Mononuclear cell (primary cell): ENCODE data around the gene CPZ. TPM values are rescaled to one million over a fixed set of nuclear protein-coding genes. Genes with fewer than 3 reads are reported as not detected.

ENCODE experiments used
- H3K27me3 ChIP-seq: 2 replicates; pipeline ENCODE4 v1.6.0; 2011; ENCODE audit warnings: low read length, control low read depth; ENCODE audit not compliant: insufficient read depth
- H3K4me1 ChIP-seq: 2 replicates; pipeline ENCODE4 v1.5.1; 2011; ENCODE audit warnings: mild to moderate bottlenecking, low read length, control low read depth; ENCODE audit not compliant: insufficient read depth
- H3K4me3 ChIP-seq: 2 replicates; pipeline ENCODE4 v1.5.1; 2011; ENCODE audit warnings: mild to moderate bottlenecking, low read length, moderate library complexity
- H3K9me3 ChIP-seq: 2 replicates; pipeline ENCODE4 v1.5.1; 2011; ENCODE audit warnings: low read depth, mild to moderate bottlenecking, control low read depth, low read length
- total RNA-seq: library from RNA; depleted of rRNA; stranded (reverse); fragments of >200 nt; gene quantifications from one replicate; pipeline ENCODE4 v1.2.3, GENCODE V29; 2012

The CPZ gene
- total RNA-seq, 1 donor, result not detected

- no peaks in the 10 kb centered on the region for H3K9me3 ChIP-seq
- H3K4me1 ChIP-seq, result no peaks in the 10 kb centered on the region
- H3K4me3 ChIP-seq, result no peak overlapping the region
- no peaks in the 10 kb centered on the region for H3K27me3 ChIP-seq
These were observed 12.7 kb downstream of the CPZ start for GRCh38 chr4:8605289-8605688.

DNA sequence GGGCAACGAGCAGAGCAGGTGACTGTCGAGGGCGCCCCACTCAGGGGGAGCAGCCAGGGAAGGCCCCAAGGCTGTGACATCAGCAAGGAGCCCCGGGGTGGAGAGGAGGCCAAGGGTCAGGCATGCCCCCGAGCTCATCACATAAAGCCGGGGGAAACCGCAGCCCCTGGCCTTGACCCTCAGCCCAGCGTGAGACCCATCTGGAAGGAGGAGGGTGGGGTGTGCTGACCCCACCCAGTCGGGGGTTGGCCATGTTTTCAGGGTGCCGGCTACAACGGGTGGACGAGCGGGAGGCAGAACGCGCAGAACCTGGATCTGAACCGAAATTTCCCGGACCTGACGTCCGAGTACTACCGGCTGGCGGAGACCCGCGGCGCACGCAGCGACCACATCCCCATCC, 13.9 kb downstream of the CPZ start:
- no peak overlapping the region for H3K4me3 ChIP-seq
- no peaks in the 10 kb centered on the region for H3K27me3 ChIP-seq
- H3K9me3 ChIP-seq, result no peaks in the 10 kb centered on the region
- H3K4me1 ChIP-seq, result no peaks in the 10 kb centered on the region

DNA sequence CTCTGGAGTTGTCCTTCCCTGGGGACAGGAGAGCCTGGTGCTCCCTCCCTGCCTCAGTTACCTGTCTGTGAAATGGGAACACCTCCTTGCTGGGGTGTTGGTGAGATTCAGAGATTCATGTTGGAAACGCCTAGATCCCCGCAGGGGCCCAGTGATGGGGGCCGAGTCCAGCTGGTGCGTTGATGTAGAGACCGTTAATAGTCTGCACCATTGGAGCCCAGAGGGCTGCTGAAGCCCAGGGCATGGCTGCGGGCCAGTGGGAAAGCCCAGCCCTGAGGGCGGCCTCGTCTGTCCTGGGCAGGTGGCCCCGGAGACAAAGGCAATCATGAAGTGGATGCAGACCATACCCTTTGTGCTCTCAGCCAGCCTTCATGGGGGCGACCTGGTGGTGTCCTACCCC, 14.4 kb downstream of the CPZ start:
- Histone ChIP-seq H3K27me3 (no peaks in the 10 kb centered on the region), H3K9me3 (no peaks in the 10 kb centered on the region), H3K4me3 (no peak overlapping the region), H3K4me1 (no peaks in the 10 kb centered on the region)

- no peaks in the 10 kb centered on the region for H3K4me1 ChIP-seq
- H3K4me3 ChIP-seq, result no peak overlapping the region
- H3K27me3 ChIP-seq, result no peaks in the 10 kb centered on the region
- H3K9me3 ChIP-seq, result no peaks in the 10 kb centered on the region
These were observed 15.3 kb downstream of the CPZ start for GRCh38 chr4:8607603-8608481.

DNA sequence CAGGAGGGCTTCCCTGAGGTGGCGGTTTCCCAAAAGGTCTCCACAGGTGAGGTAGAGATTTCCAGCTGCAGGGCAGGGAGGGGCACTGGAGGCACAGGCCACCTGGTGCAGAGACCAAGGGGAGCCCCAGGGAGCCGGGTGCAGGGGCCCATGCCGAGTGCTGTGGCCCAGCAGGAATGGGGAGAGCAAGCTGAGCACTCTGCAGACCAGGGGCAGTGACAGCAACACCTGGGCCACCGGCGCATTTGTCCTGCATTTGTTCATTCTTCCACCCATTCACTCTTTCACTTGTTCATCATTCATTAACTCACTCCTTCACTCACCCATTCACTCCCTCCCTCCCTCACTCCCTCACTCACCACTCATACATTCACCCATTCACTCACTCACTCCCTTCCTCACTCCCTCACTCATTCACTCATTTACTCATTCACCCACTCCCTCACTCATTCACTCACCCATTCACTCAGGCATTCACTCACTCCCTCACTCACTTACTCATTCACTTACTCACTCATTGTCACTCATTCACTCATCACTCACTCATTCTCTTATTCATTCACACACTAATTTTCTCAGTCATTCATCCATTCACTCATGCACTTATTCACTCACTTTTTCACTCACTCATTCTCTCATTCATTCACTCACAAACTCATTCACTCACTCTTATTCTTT, 16.3 kb downstream of the CPZ start:
- Histone ChIP-seq H3K4me1 (no peaks in the 10 kb centered on the region), H3K27me3 (no peaks in the 10 kb centered on the region), H3K4me3 (no peak overlapping the region), H3K9me3 (no peaks in the 10 kb centered on the region)

DNA sequence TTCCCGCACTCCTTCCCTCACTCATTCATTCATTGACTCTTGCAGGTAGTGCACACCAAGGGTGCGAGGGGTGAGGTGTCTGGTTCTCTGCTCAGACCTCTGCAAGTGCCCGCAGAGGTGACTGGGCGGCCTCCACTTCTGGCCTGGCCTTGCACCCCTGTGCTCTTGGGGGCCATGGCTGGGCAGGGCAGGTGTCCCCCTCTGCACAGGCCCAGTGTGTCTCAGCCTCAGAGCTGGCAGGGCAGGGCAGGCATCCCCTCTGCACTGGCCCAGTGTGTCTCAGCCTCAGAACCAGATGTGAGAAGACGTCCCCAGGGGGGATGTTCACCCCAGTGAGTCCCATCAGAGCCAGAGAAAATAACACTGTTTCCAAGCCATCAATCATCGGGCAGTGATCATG, 16.8 kb downstream of the CPZ start:
- no peaks in the 10 kb centered on the region for H3K9me3 ChIP-seq
- no peaks in the 10 kb centered on the region for H3K27me3 ChIP-seq
- no peak overlapping the region for H3K4me3 ChIP-seq
- no peaks in the 10 kb centered on the region for H3K4me1 ChIP-seq

DNA sequence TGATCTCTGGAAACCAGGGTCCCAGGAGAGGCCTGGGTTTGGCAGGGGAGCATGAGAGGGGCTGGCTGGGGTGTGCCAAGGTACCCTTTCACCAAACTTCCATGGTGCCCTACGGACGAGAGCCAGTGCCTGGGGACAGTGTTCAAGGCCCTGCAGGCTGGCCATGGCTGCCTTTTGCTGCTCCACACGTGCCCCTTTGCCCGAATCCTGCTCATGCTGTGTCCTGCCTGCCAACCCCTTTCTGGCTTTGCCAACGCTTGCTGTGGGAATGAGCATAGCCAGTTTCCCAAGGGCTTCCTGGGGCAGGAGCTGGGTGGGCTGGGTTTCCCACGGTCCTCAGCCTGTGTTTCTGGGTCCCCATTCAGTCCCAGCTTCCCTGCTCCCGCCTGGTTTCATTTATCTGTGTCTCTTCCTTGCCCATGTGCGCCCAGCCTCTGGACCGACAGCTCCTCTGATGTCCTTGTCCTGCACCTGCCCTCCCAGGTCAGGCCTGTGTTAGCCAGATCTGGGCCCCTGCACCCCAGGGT, 17.3 kb downstream of the CPZ start:
- H3K4me3 ChIP-seq, result no peak overlapping the region
- H3K27me3 ChIP-seq, result no peaks in the 10 kb centered on the region
- H3K9me3 ChIP-seq, result no peaks in the 10 kb centered on the region
- H3K4me1 ChIP-seq, result no peaks in the 10 kb centered on the region

GRCh38 chr4:8610858-8611616, 18.5 kb downstream of the CPZ start:
- Histone ChIP-seq H3K27me3 (no peaks in the 10 kb centered on the region), H3K4me1 (no peaks in the 10 kb centered on the region), H3K4me3 (no peak overlapping the region), H3K9me3 (no peaks in the 10 kb centered on the region)

DNA sequence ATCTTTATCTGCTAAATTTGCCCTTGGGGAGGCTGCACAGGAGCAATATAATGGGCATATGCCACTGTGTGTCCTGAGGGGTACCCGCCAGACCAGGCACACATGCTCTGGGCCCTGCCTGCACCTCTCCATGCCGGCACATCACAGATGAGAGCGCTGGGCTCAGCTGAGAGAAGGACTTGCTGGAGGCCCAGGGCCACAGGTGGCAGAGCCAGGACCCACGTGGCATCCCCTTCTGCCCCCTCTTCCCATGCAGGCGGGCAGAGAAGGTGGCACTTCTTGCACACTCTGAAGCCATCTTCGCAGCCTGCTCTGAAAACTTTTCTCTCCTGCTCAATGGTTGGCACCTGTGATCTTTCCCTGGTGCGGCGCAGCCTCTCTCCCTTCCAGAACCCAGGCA, 20.1 kb downstream of the CPZ start:
- H3K27me3 ChIP-seq, result no peaks in the 10 kb centered on the region
- H3K4me3 ChIP-seq, result no peak overlapping the region
- H3K4me1 ChIP-seq, result no peaks in the 10 kb centered on the region
- H3K9me3 ChIP-seq, result no peaks in the 10 kb centered on the region

DNA sequence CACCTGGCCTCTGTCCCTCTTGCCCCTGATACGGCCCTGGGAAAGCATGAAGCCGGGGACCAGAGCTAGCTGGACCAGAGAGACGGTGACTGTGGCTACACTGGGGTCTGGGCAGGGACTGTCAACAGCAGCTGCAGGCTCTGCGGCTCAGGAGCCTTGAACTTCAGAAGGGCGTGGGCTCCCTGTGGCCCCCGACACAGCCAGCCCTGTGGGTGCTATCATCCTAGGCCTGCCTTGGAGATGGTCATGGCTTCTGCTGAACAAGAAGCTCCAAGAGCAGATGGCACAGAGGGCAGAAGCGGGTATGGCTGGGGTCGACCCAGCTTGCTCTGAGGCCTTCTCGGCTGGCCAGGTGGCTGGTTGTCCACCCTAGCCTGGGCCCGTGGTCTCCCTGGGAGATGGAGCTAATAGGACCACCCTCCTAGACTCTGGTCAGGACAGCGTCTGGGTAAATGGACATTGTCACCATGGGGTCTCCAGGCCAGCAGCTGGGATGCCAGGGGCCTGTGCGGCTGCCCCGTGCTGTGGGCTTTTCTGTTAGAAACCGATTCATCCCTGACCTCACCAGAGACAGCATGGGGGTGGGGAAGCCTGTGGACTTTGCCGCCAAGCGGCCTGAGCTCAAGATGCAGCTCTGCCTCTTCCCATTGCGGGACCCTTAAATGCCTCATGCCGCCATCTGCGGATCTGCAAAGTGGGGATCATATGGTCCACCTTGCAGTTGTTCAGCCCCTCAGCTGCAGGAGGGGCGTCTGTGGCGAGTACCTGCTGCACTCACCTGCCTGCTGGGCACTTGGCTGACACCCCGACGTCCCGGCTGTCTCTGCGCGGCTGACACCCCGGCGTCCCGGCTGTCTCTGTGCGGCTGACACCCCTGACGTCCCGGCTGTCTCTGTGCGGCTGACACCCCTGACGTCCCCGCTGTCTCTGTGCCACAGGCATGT, 21.1 kb downstream of the CPZ start:
- no peak overlapping the region for H3K4me3 ChIP-seq
- H3K9me3 ChIP-seq, result no peaks in the 10 kb centered on the region
- no peaks in the 10 kb centered on the region for H3K4me1 ChIP-seq

DNA sequence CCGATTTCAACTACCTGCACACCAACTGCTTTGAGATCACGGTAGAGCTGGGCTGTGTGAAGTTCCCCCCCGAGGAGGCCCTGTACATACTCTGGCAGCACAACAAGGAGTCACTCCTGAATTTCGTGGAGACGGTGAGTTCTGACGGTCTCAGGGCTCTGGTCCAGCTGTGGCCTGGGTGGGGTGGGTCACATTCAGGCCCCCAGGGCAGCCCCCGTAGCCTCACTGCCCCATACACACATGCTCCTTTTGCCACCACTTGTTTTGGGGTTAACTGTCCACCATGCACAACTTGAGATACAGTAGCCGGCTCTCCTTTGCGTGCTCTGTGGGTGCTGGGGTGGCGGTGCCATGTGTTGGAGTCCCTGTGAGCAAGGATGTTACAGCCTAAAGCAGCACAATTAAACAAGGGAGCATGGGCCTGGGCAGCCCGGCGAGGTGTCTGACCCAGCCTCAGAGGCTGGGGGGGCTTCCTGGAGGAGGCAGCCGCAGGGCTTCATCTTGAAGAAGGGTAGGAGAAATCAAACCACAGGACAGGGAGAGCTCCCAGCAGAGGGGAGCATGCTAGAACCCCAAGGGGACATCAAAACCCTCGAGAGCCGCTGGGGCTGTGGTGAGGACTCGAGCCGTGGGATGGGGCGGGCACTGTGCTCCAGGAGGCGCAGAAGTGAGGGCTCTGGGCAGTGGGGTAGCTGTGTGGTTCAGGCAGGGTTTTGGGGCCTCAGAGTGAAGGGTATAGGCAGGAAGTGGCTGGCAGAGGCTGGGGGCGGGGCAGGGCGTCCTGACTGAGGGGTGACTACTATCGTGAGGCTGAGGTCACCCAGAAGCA, 22.0 kb downstream of the CPZ start:
- no peaks in the 10 kb centered on the region for H3K9me3 ChIP-seq
- H3K4me1 ChIP-seq, result no peaks in the 10 kb centered on the region
- no peaks in the 10 kb centered on the region for H3K27me3 ChIP-seq
- no peak overlapping the region for H3K4me3 ChIP-seq

More for the DNA sequence above, 21.1 kb downstream of the CPZ start:
- no peaks in the 10 kb centered on the region for H3K27me3 ChIP-seq

DNA sequence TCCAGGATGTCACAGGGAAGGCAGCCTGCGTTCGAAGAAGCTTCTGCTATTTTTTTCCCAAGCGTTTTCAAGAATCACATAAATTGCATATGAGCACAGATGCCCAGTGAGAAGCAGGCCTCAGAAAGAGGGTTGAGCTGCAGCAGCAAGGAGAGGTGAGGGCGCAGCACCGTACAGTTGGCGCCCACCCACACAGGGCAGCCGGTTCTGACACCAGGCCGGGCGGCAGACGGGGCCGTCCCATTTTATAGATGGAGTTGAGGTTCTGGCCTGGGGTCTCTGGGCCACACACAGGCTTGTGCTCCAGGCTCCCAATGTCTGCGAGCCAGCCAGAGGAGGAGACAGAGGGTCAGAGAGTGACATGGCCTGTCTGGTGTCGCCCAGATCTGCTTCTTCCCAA, 22.8 kb downstream of the CPZ start:
- H3K9me3 ChIP-seq, result no peaks in the 10 kb centered on the region
- H3K4me1 ChIP-seq, result no peaks in the 10 kb centered on the region
- H3K4me3 ChIP-seq, result no peak overlapping the region
- H3K27me3 ChIP-seq, result no peaks in the 10 kb centered on the region

DNA sequence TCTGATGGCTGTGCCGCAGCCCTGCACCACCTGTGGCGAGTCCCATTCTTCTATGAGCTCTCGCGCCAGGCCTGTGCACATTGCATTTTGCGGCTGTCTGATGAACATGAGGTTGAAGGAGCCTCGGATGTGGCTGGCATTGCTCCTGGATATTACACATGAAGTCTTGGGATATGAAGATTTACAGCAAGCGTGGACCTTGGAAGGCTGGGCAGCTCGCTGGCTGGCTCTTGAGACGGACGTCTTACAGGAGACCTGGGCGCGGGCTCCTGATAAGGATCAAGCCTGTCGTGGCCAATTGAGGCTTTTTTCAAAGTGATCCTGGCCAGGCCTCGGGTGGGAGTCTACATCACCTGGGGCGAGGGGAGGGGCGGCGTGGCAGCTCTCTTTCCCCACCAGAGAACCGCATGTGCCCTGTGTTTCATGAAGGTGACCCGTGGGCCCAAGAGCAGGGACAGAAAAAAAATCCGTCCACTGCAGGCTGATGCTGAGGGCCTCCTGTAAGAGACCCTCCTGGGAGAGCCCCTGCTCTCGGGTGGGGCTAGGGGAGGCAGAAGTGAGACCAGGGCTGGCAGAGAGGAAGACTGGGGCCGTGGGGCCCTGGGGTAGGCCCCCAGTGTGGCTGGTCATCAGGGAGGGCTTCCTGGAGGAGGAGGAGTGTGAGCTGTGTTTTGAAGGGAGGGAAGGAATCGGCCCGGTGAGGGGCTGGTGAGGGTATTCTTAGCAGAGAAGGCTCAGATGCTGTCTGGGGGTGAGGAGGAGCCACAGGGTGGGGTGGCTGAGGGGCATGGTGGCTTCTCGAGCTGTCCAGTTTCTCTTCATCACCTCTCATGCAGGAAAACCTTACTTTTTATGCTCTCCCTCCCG, 23.6 kb downstream of the CPZ start:
- Histone ChIP-seq H3K27me3 (no peaks in the 10 kb centered on the region), H3K4me3 (no peak overlapping the region), H3K4me1 (no peaks in the 10 kb centered on the region), H3K9me3 (no peaks in the 10 kb centered on the region)
